Activated CD4-positive, alpha-beta T cell treated with anti-CD3 and anti-CD28 coated beads, Interleukin-2, amount 10 ng/mL, durations not matched to agents 7 days and 5 days (primary cell): ENCODE results near the gene SBF2. TPM values are rescaled to one million over a fixed set of nuclear protein-coding genes. Genes with fewer than 3 reads are reported as not detected.

Experiments used
- CTCF ChIA-PET: fragments of 350-600 bp; sonication (Branson Sonifier 250); formaldehyde crosslinking; loops from one replicate; lab custom pipeline; 2021; ENCODE audit warnings: antibody characterized with exemption; lab: Charles Lee
- POLR2A ChIA-PET: fragments of 350-600 bp; sonication (Branson Sonifier 250); formaldehyde crosslinking; loops from one replicate; lab custom pipeline; 2021; ENCODE audit warnings: antibody characterized with exemption; lab: Charles Lee
- DNase-seq: peaks from one replicate; pipeline ENCODE4 v3.0.0-alpha.2; 2020
- H3K27ac Mint-ChIP-seq: one replicate; pipeline ENCODE4 v1.8.0; 2021; ENCODE audit warnings: mild to moderate bottlenecking, moderate library complexity, mixed read lengths
- H3K27me3 Mint-ChIP-seq: one replicate; pipeline ENCODE4 v1.8.0; 2021; ENCODE audit warnings: mixed read lengths
- H3K36me3 Mint-ChIP-seq: one replicate; pipeline ENCODE4 v1.8.0; 2021; ENCODE audit warnings: low read depth, mixed read lengths
- H3K4me1 Mint-ChIP-seq: one replicate; pipeline ENCODE4 v1.8.0; 2021; ENCODE audit warnings: mixed read lengths
- H3K4me3 Mint-ChIP-seq: one replicate; pipeline ENCODE4 v1.8.0; 2021; ENCODE audit warnings: mild to moderate bottlenecking, moderate library complexity, mixed read lengths
- H3K9me3 Mint-ChIP-seq: one replicate; pipeline ENCODE4 v1.8.0; 2021; ENCODE audit warnings: mixed read lengths
- total RNA-seq, 2 experiments: library from RNA; stranded (reverse); gene quantifications; one replicate each; pipeline ENCODE4 v1.2.3, GENCODE V29; 2021

SBF2 gene
- total RNA-seq, 2 experiments from 2014 or later = 3.2 to 3.7 TPM

DNA sequence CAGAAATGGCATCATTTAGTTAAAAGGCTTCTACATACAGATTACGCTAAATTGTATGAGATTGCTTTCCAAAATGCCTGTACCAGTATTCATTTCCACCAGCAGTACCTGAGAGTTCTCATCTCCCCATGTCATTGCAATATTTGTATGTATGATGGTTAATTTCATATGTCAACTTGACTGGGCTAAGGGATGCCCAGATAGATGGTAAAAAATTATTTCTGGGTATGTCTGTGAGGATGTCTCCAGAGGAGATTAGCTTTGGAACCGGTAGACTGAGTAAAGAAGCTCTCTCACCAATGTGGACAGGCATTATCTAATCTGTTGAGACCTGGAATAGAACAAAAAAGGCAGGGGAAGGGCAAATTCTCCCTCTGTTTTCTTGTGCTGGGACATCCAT lies 17.8 kb upstream of the SBF2 start:
- H3K27ac Mint-ChIP-seq = no peak overlapping the region
- peaks cover 58% of the 10 kb centered on the region for H3K27me3 Mint-ChIP-seq
- POLR2A ChIA-PET = no interaction called here
- H3K4me1 Mint-ChIP-seq = peaks cover 24% of the 10 kb centered on the region
- no peak for DNase-seq
- no peaks in the 10 kb centered on the region for H3K9me3 Mint-ChIP-seq
- peaks cover 2% of the 10 kb centered on the region for H3K36me3 Mint-ChIP-seq
- CTCF ChIA-PET = interaction anchor here (1.2 kb wide), 1 partner anchor 8 kb away, joined by 3 read pairs; no protein-coding TSS in a partner anchor
- no peak overlapping the region for H3K4me3 Mint-ChIP-seq

DNA sequence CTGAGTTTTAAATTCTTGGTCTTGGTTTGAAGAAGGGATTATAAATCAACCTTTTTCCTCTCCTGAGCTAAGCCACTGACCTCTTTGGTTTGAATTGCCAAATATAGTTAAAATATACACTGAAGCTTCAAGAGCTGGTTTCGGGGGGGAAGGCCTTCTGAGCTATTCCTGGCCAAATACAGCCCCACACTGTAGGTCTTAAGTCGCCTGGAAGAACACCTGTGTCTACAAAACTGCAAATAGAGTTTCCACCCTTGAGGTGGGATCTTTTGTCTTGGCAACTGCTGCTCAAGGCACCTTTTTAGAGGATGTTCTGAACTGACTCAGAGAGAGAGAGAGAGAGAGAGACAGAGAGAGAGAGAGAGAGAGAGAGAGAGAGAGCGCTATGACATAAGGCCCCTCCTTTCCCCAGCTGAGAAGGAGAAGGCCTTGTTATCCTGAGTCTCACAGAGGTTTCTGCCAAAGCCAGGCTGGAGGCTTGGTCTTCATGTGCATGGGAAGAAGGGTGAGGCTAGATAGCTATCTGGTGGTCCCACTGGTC lies 16.4 kb upstream of the SBF2 start:
- H3K4me3 Mint-ChIP-seq = no peak overlapping the region
- H3K36me3 Mint-ChIP-seq = peaks cover 2% of the 10 kb centered on the region
- H3K9me3 Mint-ChIP-seq = no peaks in the 10 kb centered on the region
- no peak for DNase-seq
- H3K27ac Mint-ChIP-seq = no peak overlapping the region
- CTCF ChIA-PET = interaction anchor here (0.5 to 3.8 kb wide), 8 partner anchors 7 to 562 kb away, joined by 3 to 29 read pairs (median 4); no protein-coding TSS in a partner anchor
- POLR2A ChIA-PET = interaction anchor here (0.7 kb wide), 1 partner anchor 13 kb away, joined by 3 read pairs; no protein-coding TSS in a partner anchor
- H3K4me1 Mint-ChIP-seq = peaks cover 37% of the 10 kb centered on the region
- peaks cover 71% of the 10 kb centered on the region for H3K27me3 Mint-ChIP-seq

DNA sequence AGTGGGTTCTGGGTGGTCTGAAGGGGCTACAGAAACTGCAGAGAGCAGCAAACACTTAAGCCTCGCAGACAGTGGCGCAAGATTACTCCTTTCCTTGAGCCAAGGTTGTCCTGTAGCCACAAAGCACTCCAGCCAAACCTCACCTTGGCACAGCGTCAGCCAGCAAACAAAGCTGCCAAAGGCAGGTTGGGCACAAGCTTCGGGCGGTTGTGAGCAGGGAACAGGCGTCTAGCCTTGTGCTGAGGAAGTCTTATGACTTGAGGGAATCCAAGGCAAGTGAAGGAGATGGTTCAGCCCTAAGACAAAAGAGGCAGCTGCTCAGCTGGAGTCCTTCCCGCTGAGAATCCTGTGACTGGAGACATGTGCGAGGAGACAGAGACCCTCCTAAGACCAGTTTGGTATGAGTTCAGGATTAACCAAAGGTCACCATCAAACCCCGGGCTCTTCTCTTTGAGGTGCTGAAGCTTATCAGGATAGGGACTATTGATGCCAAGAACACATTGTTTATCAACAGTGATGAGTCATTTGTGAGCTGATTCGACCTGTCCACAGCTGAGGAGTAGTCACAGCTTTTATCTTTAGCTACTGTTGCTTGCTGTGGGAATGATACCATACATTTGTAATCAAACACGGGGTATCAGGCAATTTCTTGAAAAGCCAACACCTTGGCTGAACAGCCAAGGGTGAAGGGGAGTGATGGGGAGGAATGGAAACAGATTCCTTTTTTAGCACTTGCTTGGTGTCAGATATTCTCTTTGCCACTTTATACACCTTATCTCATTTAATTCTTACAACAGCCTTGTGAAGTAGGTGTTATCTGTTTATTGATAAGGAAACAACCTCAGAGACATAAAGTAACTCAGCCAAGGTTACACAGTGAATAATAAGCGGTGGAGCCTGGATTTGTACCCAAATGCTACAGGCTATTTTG lies 15.4 kb upstream of the SBF2 start:
- peaks cover 42% of the 10 kb centered on the region for H3K4me1 Mint-ChIP-seq

DNA sequence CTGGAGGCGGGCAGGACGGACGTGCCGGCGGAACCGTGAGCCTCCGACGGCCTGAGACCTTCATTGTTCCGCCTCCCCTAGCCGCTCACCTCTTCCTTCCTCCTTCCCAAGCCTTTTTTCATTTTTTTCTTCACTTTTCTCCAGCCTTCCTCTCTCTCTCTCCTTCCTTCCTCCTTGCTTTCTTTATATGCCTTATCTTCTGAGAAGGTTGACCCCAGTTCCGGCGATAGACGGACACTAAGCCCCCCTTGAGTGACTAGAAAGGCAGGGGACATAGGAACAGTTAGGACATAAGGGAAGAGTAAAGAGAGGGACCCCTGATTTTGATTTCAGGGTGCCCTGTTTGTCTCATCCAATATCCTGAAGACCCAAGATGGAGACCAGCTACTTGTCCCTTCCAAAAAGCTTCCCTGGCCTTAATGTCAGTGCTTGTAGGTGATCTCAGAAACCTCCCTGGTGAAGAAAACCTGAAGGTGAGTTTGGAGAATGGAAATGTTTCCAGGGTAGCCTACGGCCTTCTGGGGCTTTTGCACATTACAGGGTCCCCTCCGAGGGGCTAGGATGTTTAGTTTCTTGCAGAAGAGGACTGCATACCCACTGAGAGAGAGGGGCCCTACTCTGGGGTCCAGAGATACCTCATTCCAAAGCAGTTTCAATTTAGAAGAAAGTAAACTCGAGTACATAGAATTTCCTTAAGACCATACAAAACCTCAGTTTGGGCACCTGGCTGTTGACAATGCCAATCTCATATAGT lies 14.4 kb upstream of the SBF2 start:
- no peak for DNase-seq
- Mint-ChIP-seq H3K4me1 (peaks cover 51% of the 10 kb centered on the region), H3K27me3 (peaks cover 78% of the 10 kb centered on the region), H3K27ac (peak overlapping the region; percentile 50), H3K36me3 (peaks cover 2% of the 10 kb centered on the region), H3K4me3 (peak overlapping the region; percentile 74), H3K9me3 (no peaks in the 10 kb centered on the region)
- POLR2A ChIA-PET = no interaction called here
- CTCF ChIA-PET = interaction anchor here (0.6 to 3.8 kb wide), 33 partner anchors 9 to 773 kb away, joined by 3 to 29 read pairs (median 4); partner anchors contain the start of gene WEE1

More for the DNA sequence above, 15.4 kb upstream of the SBF2 start:
- POLR2A ChIA-PET = no interaction called here
- H3K36me3 Mint-ChIP-seq = peaks cover 2% of the 10 kb centered on the region
- no peak for DNase-seq
- H3K27me3 Mint-ChIP-seq = peaks cover 73% of the 10 kb centered on the region
- peak overlapping the region; percentile 35 for H3K4me3 Mint-ChIP-seq
- CTCF ChIA-PET = interaction anchor here (0.6 to 3.8 kb wide), 13 partner anchors 8 to 1096 kb away, joined by 3 to 29 read pairs (median 4); no protein-coding TSS in a partner anchor
- H3K27ac Mint-ChIP-seq = no peak overlapping the region
- H3K9me3 Mint-ChIP-seq = no peaks in the 10 kb centered on the region

DNA sequence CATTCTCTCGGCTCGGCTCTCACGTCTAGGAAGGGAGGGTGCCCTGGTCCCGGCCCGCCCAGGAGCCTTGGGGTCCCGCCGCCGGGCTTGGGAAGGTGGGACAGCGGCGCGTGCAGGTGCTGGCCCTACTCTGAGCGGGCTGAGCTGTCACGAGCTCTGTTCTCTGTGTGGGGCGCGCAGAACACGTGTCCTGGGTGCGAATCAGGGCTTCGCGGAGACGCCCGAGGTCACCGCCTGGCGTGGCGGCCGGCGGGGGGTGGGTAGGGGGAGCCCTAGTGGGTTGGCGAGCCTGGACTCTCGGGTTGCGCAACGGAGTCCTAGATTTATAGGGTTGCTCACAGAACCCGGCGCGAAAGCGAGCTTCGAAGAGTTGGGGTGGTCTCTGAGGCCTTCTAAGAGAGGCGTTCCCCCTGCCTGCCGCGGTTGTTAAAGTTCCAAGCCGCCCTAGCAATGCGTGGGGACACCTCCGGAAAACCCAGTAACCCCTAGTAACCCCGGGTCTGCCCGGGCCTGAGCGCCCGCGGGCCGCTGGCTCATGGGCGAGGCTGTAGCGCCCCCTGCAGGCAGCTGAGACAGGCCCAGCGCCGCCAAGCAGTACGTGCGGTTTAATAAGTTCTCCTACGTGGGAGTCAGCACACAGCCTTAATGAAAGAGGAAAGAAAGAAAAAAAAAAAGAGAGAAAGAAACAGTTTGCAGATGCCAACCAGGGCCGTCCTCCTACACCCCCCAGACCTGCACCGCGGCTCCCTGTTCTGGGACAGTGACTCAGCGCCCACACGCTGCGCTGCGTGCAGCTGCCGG lies 13.6 kb upstream of the SBF2 start:
- Mint-ChIP-seq H3K4me3 (peak overlapping the region; percentile 74), H3K9me3 (no peaks in the 10 kb centered on the region), H3K27ac (peak overlapping the region; percentile 9), H3K36me3 (peaks cover 4% of the 10 kb centered on the region), H3K4me1 (peaks cover 56% of the 10 kb centered on the region), H3K27me3 (peaks cover 82% of the 10 kb centered on the region)
- POLR2A ChIA-PET = interaction anchor here (0.6 to 0.8 kb wide), 2 partner anchors 100 to 772 kb away, joined by 3 to 7 read pairs; no protein-coding TSS in a partner anchor
- DNase-seq = peak; percentile 75
- CTCF ChIA-PET = interaction anchor here (0.6 to 3.8 kb wide), 30 partner anchors 10 to 772 kb away, joined by 3 to 29 read pairs (median 4); partner anchors contain the start of gene WEE1

DNA sequence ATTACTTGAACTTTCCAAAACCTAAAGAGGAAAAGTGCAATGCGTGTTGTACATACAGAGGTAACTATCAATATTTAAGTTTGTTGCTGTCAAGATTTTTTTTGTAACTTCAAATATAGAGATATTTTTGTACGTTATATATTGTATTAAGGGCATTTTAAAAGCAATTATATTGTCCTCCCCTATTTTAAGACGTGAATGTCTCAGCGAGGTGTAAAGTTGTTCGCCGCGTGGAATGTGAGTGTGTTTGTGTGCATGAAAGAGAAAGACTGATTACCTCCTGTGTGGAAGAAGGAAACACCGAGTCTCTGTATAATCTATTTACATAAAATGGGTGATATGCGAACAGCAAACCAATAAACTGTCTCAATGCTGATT lies 13.0 kb upstream of the SBF2 start:
- peaks cover 4% of the 10 kb centered on the region for H3K36me3 Mint-ChIP-seq
- H3K27me3 Mint-ChIP-seq = peaks cover 82% of the 10 kb centered on the region
- DNase-seq = no peak
- H3K4me3 Mint-ChIP-seq = peak overlapping the region; percentile 74
- no peaks in the 10 kb centered on the region for H3K9me3 Mint-ChIP-seq
- POLR2A ChIA-PET = interaction anchor here (0.6 to 0.8 kb wide), 3 partner anchors 99 to 772 kb away, joined by 3 to 7 read pairs (median 3); no protein-coding TSS in a partner anchor
- H3K4me1 Mint-ChIP-seq = peaks cover 58% of the 10 kb centered on the region
- H3K27ac Mint-ChIP-seq = no peak overlapping the region
- CTCF ChIA-PET = interaction anchor here (0.6 to 3.2 kb wide), 10 partner anchors 10 to 559 kb away, joined by 3 to 22 read pairs (median 5); no protein-coding TSS in a partner anchor

DNA sequence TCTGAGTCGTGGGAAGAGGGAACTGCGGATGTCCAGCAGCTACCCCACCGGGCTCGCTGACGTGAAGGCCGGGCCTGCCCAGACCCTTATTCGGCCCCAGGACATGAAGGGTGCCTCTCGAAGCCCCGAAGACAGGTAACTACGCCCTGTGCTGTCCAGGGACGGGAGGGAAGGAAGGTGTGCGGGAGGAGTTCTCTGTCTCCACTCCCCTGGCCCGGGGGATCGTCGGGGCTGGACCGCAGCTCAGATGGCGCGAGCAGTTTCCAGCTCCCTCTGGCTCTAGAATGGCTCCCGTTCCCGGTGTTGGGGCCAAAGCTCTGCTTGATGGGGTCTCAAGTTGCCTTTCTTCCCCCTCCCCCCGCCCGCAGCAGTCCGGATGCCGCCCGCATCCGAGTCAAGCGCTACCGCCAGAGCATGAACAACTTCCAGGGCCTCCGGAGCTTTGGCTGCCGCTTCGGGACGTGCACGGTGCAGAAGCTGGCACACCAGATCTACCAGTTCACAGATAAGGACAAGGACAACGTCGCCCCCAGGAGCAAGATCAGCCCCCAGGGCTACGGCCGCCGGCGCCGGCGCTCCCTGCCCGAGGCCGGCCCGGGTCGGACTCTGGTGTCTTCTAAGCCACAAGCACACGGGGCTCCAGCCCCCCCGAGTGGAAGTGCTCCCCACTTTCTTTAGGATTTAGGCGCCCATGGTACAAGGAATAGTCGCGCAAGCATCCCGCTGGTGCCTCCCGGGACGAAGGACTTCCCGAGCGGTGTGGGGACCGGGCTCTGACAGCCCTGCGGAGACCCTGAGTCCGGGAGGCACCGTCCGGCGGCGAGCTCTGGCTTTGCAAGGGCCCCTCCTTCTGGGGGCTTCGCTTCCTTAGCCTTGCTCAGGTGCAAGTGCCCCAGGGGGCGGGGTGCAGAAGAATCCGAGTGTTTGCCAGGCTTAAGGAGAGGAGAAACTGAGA lies 12.2 kb upstream of the SBF2 start:
- H3K4me3 Mint-ChIP-seq = peak overlapping the region; percentile 74

DNA sequence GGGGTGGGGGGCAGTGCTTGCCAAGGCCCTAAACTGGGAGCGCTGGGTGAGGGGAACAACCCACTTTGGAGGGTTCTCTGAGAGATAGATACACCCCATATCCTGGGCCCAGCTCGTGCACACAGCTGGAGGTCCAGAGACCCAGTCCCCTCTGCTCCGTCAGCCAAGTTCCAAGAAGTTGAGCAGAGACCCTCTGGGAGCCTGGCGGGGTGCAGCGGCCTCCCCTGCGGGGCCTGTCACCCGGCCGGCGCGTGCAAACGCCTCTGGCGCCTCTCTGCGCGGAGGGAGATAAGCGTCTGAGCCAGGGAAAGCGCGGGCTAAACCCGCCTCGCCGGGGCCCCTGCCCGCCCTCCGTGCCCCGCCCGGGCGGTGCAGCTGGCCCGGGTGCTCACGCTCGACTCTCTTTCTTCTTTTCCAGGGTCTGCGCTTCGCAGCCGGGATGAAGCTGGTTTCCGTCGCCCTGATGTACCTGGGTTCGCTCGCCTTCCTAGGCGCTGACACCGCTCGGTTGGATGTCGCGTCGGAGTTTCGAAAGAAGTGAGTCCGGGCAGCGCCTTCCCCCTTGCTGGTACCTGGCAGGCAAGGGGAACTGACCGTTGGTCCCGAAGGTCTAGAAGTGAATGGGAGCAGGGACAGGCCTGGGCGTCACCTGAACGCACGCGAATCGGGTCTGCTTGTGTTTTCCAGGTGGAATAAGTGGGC lies 11.4 kb upstream of the SBF2 start:
- ChIA-PET CTCF (interaction anchor here (0.8 to 3.5 kb wide), 12 partner anchors 9 to 692 kb away, joined by 3 to 15 read pairs (median 4); no protein-coding TSS in a partner anchor), POLR2A (no interaction called here)
- no peak overlapping the region for H3K27ac Mint-ChIP-seq
- peaks cover 84% of the 10 kb centered on the region for H3K27me3 Mint-ChIP-seq
- peak overlapping the region; percentile 72 for H3K4me3 Mint-ChIP-seq
- H3K9me3 Mint-ChIP-seq = no peaks in the 10 kb centered on the region
- peak; percentile 15 for DNase-seq
- peaks cover 58% of the 10 kb centered on the region for H3K4me1 Mint-ChIP-seq
- H3K36me3 Mint-ChIP-seq = peaks cover 4% of the 10 kb centered on the region

More for the DNA sequence above, 12.2 kb upstream of the SBF2 start:
- peak; percentile 19 for DNase-seq
- ChIA-PET POLR2A (interaction anchor here (0.6 to 0.7 kb wide), 2 partner anchors 138 to 504 kb away, joined by 3 to 4 read pairs; no protein-coding TSS in a partner anchor), CTCF (interaction anchor here (0.8 to 3.5 kb wide), 10 partner anchors 8 to 693 kb away, joined by 3 to 22 read pairs (median 5); no protein-coding TSS in a partner anchor)
- no peaks in the 10 kb centered on the region for H3K9me3 Mint-ChIP-seq
- H3K4me1 Mint-ChIP-seq = peaks cover 60% of the 10 kb centered on the region
- no peak overlapping the region for H3K27ac Mint-ChIP-seq
- H3K27me3 Mint-ChIP-seq = peaks cover 78% of the 10 kb centered on the region
- H3K36me3 Mint-ChIP-seq = peaks cover 4% of the 10 kb centered on the region

DNA sequence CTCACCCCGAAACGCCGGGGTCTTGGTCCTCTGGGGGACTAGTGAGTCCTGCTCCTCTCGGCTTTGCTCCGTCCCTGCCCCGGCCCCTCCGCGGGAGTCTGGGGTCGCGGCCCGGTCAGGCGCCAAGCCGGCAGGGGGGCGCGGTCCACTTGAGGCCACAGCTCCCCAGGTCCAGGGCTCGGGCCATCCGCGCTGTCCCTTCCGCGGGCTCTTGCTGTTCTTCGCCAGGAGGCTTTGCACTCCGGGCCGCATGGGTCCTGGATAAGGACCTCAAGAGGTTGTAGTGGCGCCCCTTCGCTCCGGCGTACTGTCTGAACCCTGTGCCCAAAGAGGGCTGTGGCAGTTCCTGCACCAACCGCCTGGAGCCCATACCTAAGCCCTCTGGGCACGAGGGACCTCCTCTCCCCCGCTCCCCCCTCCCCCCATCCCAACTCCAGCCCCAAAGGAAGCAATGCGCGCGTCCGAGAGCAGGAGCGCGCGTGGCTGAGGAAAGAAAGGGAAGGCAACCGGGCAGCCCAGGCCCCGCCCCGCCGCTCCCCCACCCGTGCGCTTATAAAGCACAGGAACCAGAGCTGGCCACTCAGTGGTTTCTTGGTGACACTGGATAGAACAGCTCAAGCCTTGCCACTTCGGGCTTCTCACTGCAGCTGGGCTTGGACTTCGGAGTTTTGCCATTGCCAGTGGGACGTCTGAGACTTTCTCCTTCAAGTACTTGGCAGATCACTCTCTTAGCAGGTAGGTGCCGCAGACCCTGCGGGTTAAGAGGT lies 10.7 kb upstream of the SBF2 start, which contains the start of gene ADM:
Gene ADM, plus strand, starts transcription at position 579 of the 767 bp plus-strand sequence. CDS start 628 bp downstream, outside the sequence.
- ChIA-PET POLR2A (no interaction called here), CTCF (interaction anchor here (0.6 to 3.5 kb wide), 18 partner anchors 9 to 615 kb away, joined by 3 to 15 read pairs (median 4); no protein-coding TSS in a partner anchor)
- Mint-ChIP-seq H3K9me3 (no peaks in the 10 kb centered on the region), H3K4me3 (peak within 1 kb of the TSS; percentile 89), H3K27ac (no peak within 1 kb of the TSS), H3K36me3 (peaks cover 4% of the 10 kb centered on the region), H3K4me1 (peaks cover 55% of the 10 kb centered on the region), H3K27me3 (peaks cover 82% of the 10 kb centered on the region)
- DNase-seq = peak; percentile 26
